Fibroblast of peridontal ligament (primary cell): Measurements from ENCODE around the gene LRRC7.

Experiments
- DNase-seq: peaks from one replicate; pipeline ENCODE4 v3.0.0-alpha.2; 2010; ENCODE audit errors: extremely low read depth

Gene LRRC7

GRCh38 chr1:69567652-69568420, at the start of gene LRRC7:
Gene LRRC7 (plus strand): TSS chr1:69567922. CDS start chr1:69568640, 718 bp downstream.
- DNase-seq, result no peak

- no peak for DNase-seq
These were observed 48.7 kb upstream of the LRRC7 start for GRCh38 chr1:69519006-69519405.

- no peak for DNase-seq
These were observed 47.4 kb upstream of the LRRC7 start for GRCh38 chr1:69520326-69520725.

GRCh38 chr1:69523032-69523431, 44.7 kb upstream of the LRRC7 start:
- peak; percentile 93 for DNase-seq

GRCh38 chr1:69523461-69523860, 44.3 kb upstream of the LRRC7 start:
- peak; percentile 6 for DNase-seq

- DNase-seq, result peak; percentile 65
These were observed 43.7 kb upstream of the LRRC7 start for GRCh38 chr1:69524015-69524414.

GRCh38 chr1:69527273-69527672, 40.4 kb upstream of the LRRC7 start:
- DNase-seq, result peak; percentile 7

GRCh38 chr1:69528376-69528775, 39.3 kb upstream of the LRRC7 start:
- DNase-seq, result no peak

GRCh38 chr1:69533343-69533742, 34.4 kb upstream of the LRRC7 start:
- no peak for DNase-seq

GRCh38 chr1:69534829-69535228, 32.9 kb upstream of the LRRC7 start:
- DNase-seq, result no peak

- no peak for DNase-seq
These were observed 32.2 kb upstream of the LRRC7 start for GRCh38 chr1:69535490-69535889.

GRCh38 chr1:69540052-69540451, 27.7 kb upstream of the LRRC7 start:
- DNase-seq, result no peak

- DNase-seq, result no peak
These were observed 16.0 kb upstream of the LRRC7 start for GRCh38 chr1:69551476-69552324.

GRCh38 chr1:69553726-69554125, 14.0 kb upstream of the LRRC7 start:
- DNase-seq, result no peak

- DNase-seq, result no peak
These were observed 876 bp downstream of the LRRC7 start for GRCh38 chr1:69568421-69569174.

- no peak for DNase-seq
These were observed 1.4 kb downstream of the LRRC7 start for GRCh38 chr1:69569175-69569541.

GRCh38 chr1:69569576-69570328, 2.0 kb downstream of the LRRC7 start:
- DNase-seq, result no peak

GRCh38 chr1:69570356-69570755, 2.6 kb downstream of the LRRC7 start:
- DNase-seq, result no peak

- DNase-seq, result no peak
These were observed 5.2 kb downstream of the LRRC7 start for GRCh38 chr1:69572921-69573320.

- no peak for DNase-seq
These were observed 6.2 kb downstream of the LRRC7 start for GRCh38 chr1:69573911-69574310.

GRCh38 chr1:69585666-69586065, 17.9 kb downstream of the LRRC7 start:
- peak; percentile 5 for DNase-seq

GRCh38 chr1:69587391-69587790, 19.7 kb downstream of the LRRC7 start:
- DNase-seq, result no peak
